ENCODE results near the gene JAG2.

DNA sequence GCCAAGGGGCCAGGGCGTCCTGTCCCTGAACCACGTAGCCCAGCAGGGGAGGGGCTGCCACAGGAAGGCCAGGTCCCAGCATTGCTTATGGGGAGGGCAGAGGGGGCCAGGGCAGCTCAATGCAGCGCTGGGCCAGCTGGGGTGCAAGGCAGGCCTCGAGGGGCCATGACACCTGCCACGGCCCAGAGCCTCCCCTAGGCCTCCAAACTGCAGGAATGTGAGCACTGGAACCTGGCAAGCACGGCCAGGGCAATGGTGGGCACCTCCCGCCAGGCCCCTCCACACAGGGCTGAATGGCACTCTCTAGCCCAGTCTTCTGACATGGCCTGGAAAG, 70.8 kb downstream of the JAG2 start:
- TF ChIP-seq YY1 (IDR thresholded peaks at IDR 0.05; ENCODE audit: insufficient read depth, insufficient read length) (no peak), SUZ12 (IDR thresholded peaks at IDR 0.05; ENCODE audit: extremely low read depth, insufficient read depth, insufficient read length) (no peak), ZNF274 (IDR thresholded peaks at IDR 0.05; ENCODE audit: low read depth, low read length) (no peak)
